ENCODE results near the gene NANS. TPM values are rescaled to one million over a fixed set of nuclear protein-coding genes. Genes with fewer than 3 reads are reported as not detected.

The NANS gene
- total RNA-seq, 2 experiments from 2014 or later = 51.2 to 51.8 TPM

- Mint-ChIP-seq H3K36me3 (ENCODE audit: low read depth) (peaks cover 81% of the 10 kb centered on the region), H3K27ac (no peak overlapping the region), H3K4me3 (no peak overlapping the region), H3K9me3 (no peaks in the 10 kb centered on the region), H3K4me1 (ENCODE audit: low read depth) (peaks cover 26% of the 10 kb centered on the region), H3K27me3 (no peaks in the 10 kb centered on the region)
- ChIA-PET CTCF (interaction anchor here (0.8 to 1.4 kb wide), 2 partner anchors 9 to 25 kb away, joined by 3 to 5 read pairs; no protein-coding TSS in a partner anchor), POLR2A (interaction anchor here (1.0 to 1.4 kb wide), 2 partner anchors 12 to 20 kb away, joined by 3 to 5 read pairs; no protein-coding TSS in a partner anchor)
- no peak for DNase-seq
- no peak for TF ChIP-seq CTCF (IDR thresholded peaks at IDR 0.05)
- ATAC-seq = no peak
- intact Hi-C loops (cut with micrococcal nuclease) = no loop called here
Observed at GRCh38 chr9:98009936-98010335, 46.6 kb upstream of the NANS start.

GRCh38 chr9:98010445-98010844 lies 46.1 kb upstream of the NANS start:
- ChIA-PET POLR2A (interaction anchor here (1.0 to 1.4 kb wide), 2 partner anchors 12 to 21 kb away, joined by 3 to 5 read pairs; no protein-coding TSS in a partner anchor), CTCF (interaction anchor here (0.8 to 1.4 kb wide), 3 partner anchors 10 to 87 kb away, joined by 3 to 5 read pairs (median 3); no protein-coding TSS in a partner anchor)
- no peaks in the 10 kb centered on the region for H3K27me3 Mint-ChIP-seq
- ATAC-seq (peak; percentile 78), DNase-seq (peak; percentile 36)
- no peaks in the 10 kb centered on the region for H3K9me3 Mint-ChIP-seq
- H3K27ac Mint-ChIP-seq = peak overlapping the region; percentile 37
- peaks cover 81% of the 10 kb centered on the region for H3K36me3 Mint-ChIP-seq (ENCODE audit: low read depth)
- no peak overlapping the region for H3K4me3 Mint-ChIP-seq
- H3K4me1 Mint-ChIP-seq (ENCODE audit: low read depth) = peaks cover 25% of the 10 kb centered on the region
- no peak for TF ChIP-seq CTCF (IDR thresholded peaks at IDR 0.05)
- intact Hi-C loops (cut with micrococcal nuclease) = no loop called here

DNA sequence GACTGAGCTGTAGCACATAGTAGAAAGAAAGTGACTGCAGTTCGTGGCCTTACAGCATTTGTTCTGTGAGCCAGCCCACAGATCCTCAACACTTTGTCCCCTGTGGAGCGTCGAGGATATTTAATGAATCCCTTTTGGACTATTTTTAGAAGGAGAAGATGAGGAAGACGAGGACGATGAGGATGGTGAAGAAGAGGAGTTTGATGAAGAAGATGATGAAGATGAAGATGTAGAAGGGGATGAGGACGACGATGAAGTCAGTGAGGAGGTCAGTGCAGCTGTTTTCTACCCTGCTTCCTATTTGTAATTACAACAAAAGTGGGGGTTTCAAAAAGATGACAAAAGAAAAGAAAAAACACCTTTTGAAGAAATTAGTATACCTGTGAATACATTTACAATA lies 45.4 kb upstream of the NANS start:
- no peak for ATAC-seq

GRCh38 chr9:98016137-98016680 lies 40.3 kb upstream of the NANS start:
- ATAC-seq = no peak
- POLR2A ChIA-PET = interaction anchor here (0.7 to 1.4 kb wide), 3 partner anchors 10 to 301 kb away, joined by 3 to 6 read pairs (median 3); partner anchors contain the start of gene ANP32B
- H3K36me3 Mint-ChIP-seq (ENCODE audit: low read depth) = peaks cover 56% of the 10 kb centered on the region
- no peak for DNase-seq
- CTCF ChIA-PET = interaction anchor here (1.3 to 3.2 kb wide), 3 partner anchors 18 to 94 kb away, joined by 3 to 17 read pairs (median 8); partner anchors contain the start of gene TRMO
- H3K27me3 Mint-ChIP-seq = no peaks in the 10 kb centered on the region
- no peak overlapping the region for H3K4me3 Mint-ChIP-seq
- intact Hi-C loops (cut with micrococcal nuclease) = no loop called here
- no peak for TF ChIP-seq CTCF (IDR thresholded peaks at IDR 0.05)
- H3K4me1 Mint-ChIP-seq (ENCODE audit: low read depth) = peaks cover 2% of the 10 kb centered on the region
- H3K27ac Mint-ChIP-seq = peak overlapping the region; percentile 18
- no peaks in the 10 kb centered on the region for H3K9me3 Mint-ChIP-seq

More for the DNA sequence above, 45.4 kb upstream of the NANS start:
- Mint-ChIP-seq H3K27ac (peak overlapping the region; percentile 18), H3K4me1 (ENCODE audit: low read depth) (peaks cover 21% of the 10 kb centered on the region), H3K27me3 (no peaks in the 10 kb centered on the region), H3K4me3 (no peak overlapping the region), H3K9me3 (no peaks in the 10 kb centered on the region), H3K36me3 (ENCODE audit: low read depth) (peaks cover 78% of the 10 kb centered on the region)
- DNase-seq = no peak
- POLR2A ChIA-PET = interaction anchor here (1.0 to 1.4 kb wide), 2 partner anchors 13 to 21 kb away, joined by 3 to 5 read pairs; no protein-coding TSS in a partner anchor
- TF ChIP-seq CTCF (IDR thresholded peaks at IDR 0.05) = no peak
- CTCF ChIA-PET = interaction anchor here (1.0 to 1.4 kb wide), 2 partner anchors 23 to 87 kb away, joined by 3 to 5 read pairs; no protein-coding TSS in a partner anchor
- intact Hi-C loops (cut with micrococcal nuclease) = no loop called here

- Mint-ChIP-seq H3K36me3 (ENCODE audit: low read depth) (peaks cover 49% of the 10 kb centered on the region), H3K27me3 (no peaks in the 10 kb centered on the region), H3K4me3 (no peak overlapping the region), H3K27ac (no peak overlapping the region), H3K4me1 (ENCODE audit: low read depth) (peaks cover 2% of the 10 kb centered on the region), H3K9me3 (no peaks in the 10 kb centered on the region)
- intact Hi-C loops (cut with micrococcal nuclease) = no loop called here
- TF ChIP-seq CTCF (IDR thresholded peaks at IDR 0.05) = no peak
- no peak for DNase-seq
- ChIA-PET CTCF (interaction anchor here (0.9 to 4.7 kb wide), 3 partner anchors 14 to 63 kb away, joined by 3 to 21 read pairs (median 3); no protein-coding TSS in a partner anchor), POLR2A (interaction anchor here (0.6 to 2.4 kb wide), 5 partner anchors 9 to 35 kb away, joined by 3 to 6 read pairs (median 5); partner anchors contain the start of gene ANP32B)
- no peak for ATAC-seq
Observed at GRCh38 chr9:98017306-98017705, 39.2 kb upstream of the NANS start.
